ENCODE results near the gene TEF. TPM values are rescaled to one million over a fixed set of nuclear protein-coding genes. Genes with fewer than 3 reads are reported as not detected.
A peak's percentile ranks its signal among the peaks of the same experiment; 100 is the strongest.

The TEF gene
- polyA plus RNA-seq, 1 experiment, result 13.7 TPM

- TF ChIP-seq, protein P1, sequence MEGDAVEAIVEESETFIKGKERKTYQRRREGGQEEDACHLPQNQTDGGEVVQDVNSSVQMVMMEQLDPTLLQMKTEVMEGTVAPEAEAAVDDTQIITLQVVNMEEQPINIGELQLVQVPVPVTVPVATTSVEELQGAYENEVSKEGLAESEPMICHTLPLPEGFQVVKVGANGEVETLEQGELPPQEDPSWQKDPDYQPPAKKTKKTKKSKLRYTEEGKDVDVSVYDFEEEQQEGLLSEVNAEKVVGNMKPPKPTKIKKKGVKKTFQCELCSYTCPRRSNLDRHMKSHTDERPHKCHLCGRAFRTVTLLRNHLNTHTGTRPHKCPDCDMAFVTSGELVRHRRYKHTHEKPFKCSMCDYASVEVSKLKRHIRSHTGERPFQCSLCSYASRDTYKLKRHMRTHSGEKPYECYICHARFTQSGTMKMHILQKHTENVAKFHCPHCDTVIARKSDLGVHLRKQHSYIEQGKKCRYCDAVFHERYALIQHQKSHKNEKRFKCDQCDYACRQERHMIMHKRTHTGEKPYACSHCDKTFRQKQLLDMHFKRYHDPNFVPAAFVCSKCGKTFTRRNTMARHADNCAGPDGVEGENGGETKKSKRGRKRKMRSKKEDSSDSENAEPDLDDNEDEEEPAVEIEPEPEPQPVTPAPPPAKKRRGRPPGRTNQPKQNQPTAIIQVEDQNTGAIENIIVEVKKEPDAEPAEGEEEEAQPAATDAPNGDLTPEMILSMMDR (IDR thresholded peaks at IDR 0.05; ENCODE audit: low read depth, low read length), result peak; percentile 92
- POLR2A ChIA-PET, result interaction anchor here (0.5 to 3.2 kb wide), 9 partner anchors 22 to 186 kb away, joined by 3 to 15 read pairs (median 5); partner anchors contain the start of genes ACO2, PHF5A, PMM1 and TEF
- peak; percentile 63 for DNase-seq (ENCODE audit: low read depth, low spot score)
These were observed 22.0 kb downstream of the TEF start for GRCh38 chr22:41403532-41404318.

DNA sequence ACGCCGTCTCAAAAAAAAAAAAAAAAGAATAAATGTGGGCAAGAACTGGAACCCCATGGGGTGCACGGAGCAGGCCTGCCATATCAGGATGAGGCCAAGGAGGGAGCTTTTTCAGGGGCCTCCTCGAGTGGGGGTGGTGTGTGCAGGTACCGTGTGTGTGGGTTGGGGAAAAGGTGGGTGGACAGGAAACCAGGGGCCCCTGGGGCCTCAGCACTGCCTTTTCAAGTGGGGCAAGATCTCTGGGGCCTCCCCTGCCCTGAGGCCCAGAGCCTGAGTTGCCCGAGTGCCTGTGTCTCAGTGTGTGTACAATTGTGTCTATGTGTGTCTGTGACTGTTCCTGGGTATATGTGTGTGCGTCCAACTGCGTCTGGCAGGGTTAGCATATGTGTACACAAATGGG, 23.8 kb downstream of the TEF start:
- H3K4me3 ChIP-seq (ENCODE audit: low read depth, low read length), result no peak overlapping the region
- no peaks in the 10 kb centered on the region for H3K9me3 ChIP-seq (ENCODE audit: control insufficient read depth, insufficient read depth, low read length)
- CTCF ChIA-PET, result interaction anchor here (4.9 to 5.0 kb wide), 2 partner anchors 113 to 122 kb away, joined by 46 to 141 read pairs; no protein-coding TSS in a partner anchor
- TF ChIP-seq, protein P1 (IDR thresholded peaks at IDR 0.05; ENCODE audit: low read depth, low read length), result no peak
- H3K27me3 ChIP-seq (ENCODE audit: control insufficient read depth, insufficient read depth, low read length), result no peaks in the 10 kb centered on the region
- H3K27ac ChIP-seq (ENCODE audit: low read depth, low read length), result no peak overlapping the region
- POLR2A ChIA-PET, result no interaction called here
- DNase-seq (ENCODE audit: low read depth, low spot score), result no peak

More at GRCh38 chr22:41403532-41404318, 22.0 kb downstream of the TEF start:
- Histone ChIP-seq H3K9me3 (ENCODE audit: control insufficient read depth, insufficient read depth, low read length) (no peaks in the 10 kb centered on the region), H3K27me3 (ENCODE audit: control insufficient read depth, insufficient read depth, low read length) (no peaks in the 10 kb centered on the region), H3K4me3 (ENCODE audit: low read depth, low read length) (no peak overlapping the region), H3K27ac (ENCODE audit: low read depth, low read length) (no peak overlapping the region)
- CTCF ChIA-PET, result interaction anchor here (0.5 to 5.0 kb wide), 36 partner anchors 11 to 973 kb away, joined by 3 to 141 read pairs (median 4); partner anchors contain the start of genes PMM1 and TEF

DNA sequence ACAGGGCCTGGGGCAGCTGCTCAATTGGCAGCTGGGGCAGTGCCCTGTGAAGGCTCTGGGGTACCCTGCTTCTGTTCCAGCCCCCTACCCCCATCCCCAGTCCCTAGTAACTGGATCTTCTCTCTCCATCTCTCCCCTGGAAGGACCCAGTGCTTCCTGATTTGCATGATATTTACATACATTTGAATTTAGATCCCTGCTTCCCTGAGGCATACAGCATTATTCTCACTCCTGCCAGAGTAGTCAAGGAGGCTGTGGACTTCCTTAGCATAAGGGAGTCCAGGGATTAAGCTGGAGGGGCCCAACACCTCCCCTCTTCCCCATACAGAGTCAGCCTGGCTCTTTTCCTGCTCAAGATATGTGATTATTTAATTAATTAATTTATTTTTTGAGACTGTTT, 24.7 kb downstream of the TEF start:
- ChIA-PET POLR2A (interaction anchor here (0.7 kb wide), 1 partner anchor 10 kb away, joined by 6 read pairs; no protein-coding TSS in a partner anchor), CTCF (interaction anchor here (1.2 kb wide), 1 partner anchor 111 kb away, joined by 5 read pairs; no protein-coding TSS in a partner anchor)
- TF ChIP-seq, protein P1 (IDR thresholded peaks at IDR 0.05; ENCODE audit: low read depth, low read length), result no peak
- no peaks in the 10 kb centered on the region for H3K27me3 ChIP-seq (ENCODE audit: control insufficient read depth, insufficient read depth, low read length)
- H3K27ac ChIP-seq (ENCODE audit: low read depth, low read length), result no peak overlapping the region
- no peaks in the 10 kb centered on the region for H3K9me3 ChIP-seq (ENCODE audit: control insufficient read depth, insufficient read depth, low read length)
- H3K4me3 ChIP-seq (ENCODE audit: low read depth, low read length), result no peak overlapping the region
- no peak for DNase-seq (ENCODE audit: low read depth, low spot score)

GRCh38 chr22:41407433-41407832, 25.7 kb downstream of the TEF start:
- no peak for DNase-seq (ENCODE audit: low read depth, low spot score)
- ChIA-PET CTCF (interaction anchor here (1.2 kb wide), 1 partner anchor 110 kb away, joined by 5 read pairs; no protein-coding TSS in a partner anchor), POLR2A (interaction anchor here (0.7 kb wide), 1 partner anchor 159 kb away, joined by 3 read pairs; no protein-coding TSS in a partner anchor)
- Histone ChIP-seq H3K4me3 (ENCODE audit: low read depth, low read length) (no peak overlapping the region), H3K9me3 (ENCODE audit: control insufficient read depth, insufficient read depth, low read length) (no peaks in the 10 kb centered on the region), H3K27me3 (ENCODE audit: control insufficient read depth, insufficient read depth, low read length) (no peaks in the 10 kb centered on the region), H3K27ac (ENCODE audit: low read depth, low read length) (no peak overlapping the region)
- TF ChIP-seq, protein P1 (IDR thresholded peaks at IDR 0.05; ENCODE audit: low read depth, low read length), result no peak

DNA sequence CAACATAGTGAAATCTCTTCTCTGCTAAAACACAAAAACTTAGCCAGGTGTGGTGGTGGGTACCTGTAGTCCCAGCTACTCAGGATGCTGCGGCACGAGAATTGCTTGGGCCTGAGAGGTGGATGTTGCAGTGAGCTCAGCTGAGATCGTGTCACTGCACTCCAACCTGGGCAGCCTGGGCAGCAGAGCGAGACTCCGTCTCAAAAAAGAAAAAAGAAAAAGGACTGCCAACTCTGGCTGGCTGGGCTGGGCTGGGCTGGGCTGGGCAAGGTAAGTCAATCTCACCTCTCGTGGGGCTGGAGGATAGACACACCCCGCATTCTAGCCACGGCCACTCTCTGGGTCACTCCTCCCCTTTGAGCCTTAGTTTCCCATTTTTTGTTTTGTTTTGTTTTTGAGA, 26.9 kb downstream of the TEF start:
- CTCF ChIA-PET, result no interaction called here
- no peak overlapping the region for H3K4me3 ChIP-seq (ENCODE audit: low read depth, low read length)
- TF ChIP-seq, protein P1 (IDR thresholded peaks at IDR 0.05; ENCODE audit: low read depth, low read length), result no peak

More for the DNA sequence above, 26.9 kb downstream of the TEF start:
- H3K27ac ChIP-seq (ENCODE audit: low read depth, low read length), result no peak overlapping the region
- POLR2A ChIA-PET, result interaction anchor here (1.1 to 1.4 kb wide), 2 partner anchors 38 to 60 kb away, joined by 4 to 7 read pairs; partner anchors contain the start of genes ACO2, PHF5A and TOB2
- DNase-seq (ENCODE audit: low read depth, low spot score), result no peak
- H3K9me3 ChIP-seq (ENCODE audit: control insufficient read depth, insufficient read depth, low read length), result no peaks in the 10 kb centered on the region
- no peaks in the 10 kb centered on the region for H3K27me3 ChIP-seq (ENCODE audit: control insufficient read depth, insufficient read depth, low read length)
